Spleen (tissue), 7 donors: ENCODE data around the gene ARHGEF10L.
"Not testable (repeated sequence)": the region's sequence is repeated elsewhere in the genome, so short reads cannot be mapped to it uniquely, and the experiment has no call there.

Source experiments
- CTCF ChIP-seq, 11 experiments: fragments of 200-600 bp in 7 of 11; fragments of 450-650 bp in 4 of 11; sonication (generic) in 4 of 11; IDR thresholded peaks in 8 of 11; conservative IDR thresholded peaks in 3 of 11; 1 replicate in 7 of 11; 2 replicates in 4 of 11; pipeline versions ENCODE4 v1.4.0 to v1.8.0; 2016 to 2021; ENCODE audit warnings: antibody characterized with exemption in 11 of 11, inconsistent platforms in 4 of 11, mild to moderate bottlenecking in 1 of 11
- POLR2A ChIP-seq, 3 donors: fragments of 450-650 bp; IDR thresholded peaks; one replicate each; pipeline ENCODE4 v1.5.1; 2017; ENCODE audit warnings: antibody characterized with exemption in 3 of 3, mild to moderate bottlenecking in 1 of 3
- POLR2AphosphoS5 ChIP-seq, 3 donors: sonication (generic); formaldehyde crosslinking; IDR thresholded peaks; one replicate each; pipeline ENCODE4 v1.5.1; 2017; ENCODE audit warnings: antibody characterized with exemption in 3 of 3
- donor health status: DM: no; HTN: no; CAD: no; lungs with moderate emphysema.
- donor health status: DM: no; HTN: no; CAD: no.
- donor health status: DM: no; HTN: no; CAD: no.

DNA sequence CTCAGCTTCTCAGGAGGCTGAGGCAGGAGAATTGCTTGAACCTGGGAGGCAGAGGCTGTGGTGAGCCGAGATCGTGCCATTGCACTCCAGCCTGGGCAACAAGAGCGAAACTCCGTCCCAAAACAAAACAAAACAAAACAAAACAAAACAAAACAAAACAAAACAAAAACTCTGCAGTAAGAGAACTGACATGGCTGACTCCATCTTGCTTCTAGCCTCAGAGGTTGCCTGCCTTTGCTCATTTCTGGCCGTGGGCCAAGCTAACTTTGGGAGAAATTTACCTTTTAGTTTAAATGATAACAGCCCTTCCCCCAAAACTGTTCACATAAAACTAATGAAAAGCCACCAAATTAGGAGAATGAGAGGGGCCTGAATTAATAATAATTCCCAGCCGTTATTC lies 48.8 kb upstream of the ARHGEF10L start:
- not testable (repeated sequence) for TF ChIP-seq CTCF (IDR thresholded peaks at IDR 0.05 in 8 of 11, conservative IDR thresholded peaks at IDR 0.05 in 3 of 11); POLR2A (IDR thresholded peaks at IDR 0.05); POLR2AphosphoS5 (IDR thresholded peaks at IDR 0.05)
